Stimulated activated memory B cell treated with anti-CD40 and anti-IgM and Interleukin-4, amounts not matched to agents 10 μg/mL and 1 μg/mL and 100 μg/mL, for 72 hours (primary cell): Measurements from ENCODE around the gene C4orf50.

ENCODE experiments used
- ATAC-seq: fragments of 150-1000 bp; cut with Tn5 transposase; 2 replicates; pipeline ENCODE4 v1.10.0; 2021
- H3K27ac Mint-ChIP-seq: one replicate; pipeline ENCODE4 v1.8.0; 2022; ENCODE audit warnings: mild to moderate bottlenecking, mixed read lengths
- H3K27me3 Mint-ChIP-seq: one replicate; pipeline ENCODE4 v1.8.0; 2022; ENCODE audit warnings: mixed read lengths
- H3K36me3 Mint-ChIP-seq: one replicate; pipeline ENCODE4 v1.8.0; 2022; ENCODE audit warnings: mixed read lengths
- H3K4me1 Mint-ChIP-seq: one replicate; pipeline ENCODE4 v1.8.0; 2022; ENCODE audit warnings: mixed read lengths
- H3K4me3 Mint-ChIP-seq: one replicate; pipeline ENCODE4 v1.8.0; 2022; ENCODE audit warnings: mild to moderate bottlenecking, moderate library complexity, mixed read lengths
- H3K9me3 Mint-ChIP-seq: one replicate; pipeline ENCODE4 v1.8.0; 2022; ENCODE audit warnings: mixed read lengths

The C4orf50 gene

GRCh38 chr4:5941601-5942000 lies 76.6 kb downstream of the C4orf50 start:
- Mint-ChIP-seq H3K27me3 (peaks cover 10% of the 10 kb centered on the region), H3K9me3 (peaks cover 6% of the 10 kb centered on the region), H3K36me3 (no peaks in the 10 kb centered on the region), H3K4me1 (no peaks in the 10 kb centered on the region), H3K4me3 (no peak overlapping the region), H3K27ac (no peak overlapping the region)
- ATAC-seq = no peak

GRCh38 chr4:5940470-5941203 lies 77.6 kb downstream of the C4orf50 start:
- H3K4me1 Mint-ChIP-seq = no peaks in the 10 kb centered on the region
- H3K27ac Mint-ChIP-seq = no peak overlapping the region
- H3K4me3 Mint-ChIP-seq = no peak overlapping the region
- H3K36me3 Mint-ChIP-seq = no peaks in the 10 kb centered on the region
- H3K9me3 Mint-ChIP-seq = peaks cover 3% of the 10 kb centered on the region
- ATAC-seq = no peak
- peaks cover 10% of the 10 kb centered on the region for H3K27me3 Mint-ChIP-seq

- no peaks in the 10 kb centered on the region for H3K9me3 Mint-ChIP-seq
- ATAC-seq = no peak
- peaks cover 22% of the 10 kb centered on the region for H3K27me3 Mint-ChIP-seq
- no peaks in the 10 kb centered on the region for H3K4me1 Mint-ChIP-seq
- H3K36me3 Mint-ChIP-seq = no peaks in the 10 kb centered on the region
- H3K4me3 Mint-ChIP-seq = no peak overlapping the region
- H3K27ac Mint-ChIP-seq = no peak overlapping the region
Measured at GRCh38 chr4:5933996-5934831, 84.0 kb downstream of the C4orf50 start.

GRCh38 chr4:5933116-5933515 lies 85.1 kb downstream of the C4orf50 start:
- ATAC-seq = no peak
- Mint-ChIP-seq H3K4me1 (no peaks in the 10 kb centered on the region), H3K4me3 (no peak overlapping the region), H3K9me3 (no peaks in the 10 kb centered on the region), H3K27ac (no peak overlapping the region), H3K27me3 (peaks cover 22% of the 10 kb centered on the region), H3K36me3 (no peaks in the 10 kb centered on the region)

GRCh38 chr4:5932035-5932568 lies 86.1 kb downstream of the C4orf50 start:
- no peak for ATAC-seq
- no peak overlapping the region for H3K27ac Mint-ChIP-seq
- peaks cover 22% of the 10 kb centered on the region for H3K27me3 Mint-ChIP-seq
- no peaks in the 10 kb centered on the region for H3K36me3 Mint-ChIP-seq
- H3K9me3 Mint-ChIP-seq = peaks cover 5% of the 10 kb centered on the region
- no peak overlapping the region for H3K4me3 Mint-ChIP-seq
- no peaks in the 10 kb centered on the region for H3K4me1 Mint-ChIP-seq

GRCh38 chr4:5931526-5931925 lies 86.7 kb downstream of the C4orf50 start:
- H3K9me3 Mint-ChIP-seq = peaks cover 5% of the 10 kb centered on the region
- ATAC-seq = no peak
- no peaks in the 10 kb centered on the region for H3K4me1 Mint-ChIP-seq
- peaks cover 22% of the 10 kb centered on the region for H3K27me3 Mint-ChIP-seq
- no peaks in the 10 kb centered on the region for H3K36me3 Mint-ChIP-seq
- H3K4me3 Mint-ChIP-seq = no peak overlapping the region
- no peak overlapping the region for H3K27ac Mint-ChIP-seq

- H3K27ac Mint-ChIP-seq = no peak overlapping the region
- no peaks in the 10 kb centered on the region for H3K4me1 Mint-ChIP-seq
- ATAC-seq = no peak
- peaks cover 22% of the 10 kb centered on the region for H3K27me3 Mint-ChIP-seq
- H3K9me3 Mint-ChIP-seq = peaks cover 5% of the 10 kb centered on the region
- H3K4me3 Mint-ChIP-seq = no peak overlapping the region
- H3K36me3 Mint-ChIP-seq = no peaks in the 10 kb centered on the region
Measured at GRCh38 chr4:5930876-5931275, 87.4 kb downstream of the C4orf50 start.

GRCh38 chr4:5930456-5930855 lies 87.8 kb downstream of the C4orf50 start:
- peaks cover 22% of the 10 kb centered on the region for H3K27me3 Mint-ChIP-seq
- no peak overlapping the region for H3K4me3 Mint-ChIP-seq
- no peaks in the 10 kb centered on the region for H3K4me1 Mint-ChIP-seq
- no peak overlapping the region for H3K27ac Mint-ChIP-seq
- no peak for ATAC-seq
- H3K9me3 Mint-ChIP-seq = peaks cover 5% of the 10 kb centered on the region
- H3K36me3 Mint-ChIP-seq = no peaks in the 10 kb centered on the region

- no peak overlapping the region for H3K27ac Mint-ChIP-seq
- H3K9me3 Mint-ChIP-seq = peaks cover 5% of the 10 kb centered on the region
- H3K4me3 Mint-ChIP-seq = no peak overlapping the region
- no peak for ATAC-seq
- H3K27me3 Mint-ChIP-seq = peaks cover 10% of the 10 kb centered on the region
- no peaks in the 10 kb centered on the region for H3K36me3 Mint-ChIP-seq
- H3K4me1 Mint-ChIP-seq = no peaks in the 10 kb centered on the region
Measured at GRCh38 chr4:5928844-5929420, 89.3 kb downstream of the C4orf50 start.

- no peak overlapping the region for H3K27ac Mint-ChIP-seq
- H3K36me3 Mint-ChIP-seq = no peaks in the 10 kb centered on the region
- H3K9me3 Mint-ChIP-seq = peaks cover 6% of the 10 kb centered on the region
- H3K27me3 Mint-ChIP-seq = peaks cover 8% of the 10 kb centered on the region
- H3K4me3 Mint-ChIP-seq = no peak overlapping the region
- ATAC-seq = no peak
- H3K4me1 Mint-ChIP-seq = no peaks in the 10 kb centered on the region
Measured at GRCh38 chr4:5928274-5928673, 90.0 kb downstream of the C4orf50 start.

GRCh38 chr4:5927747-5928146 lies 90.5 kb downstream of the C4orf50 start:
- ATAC-seq = peak; percentile 25
- H3K4me1 Mint-ChIP-seq = no peaks in the 10 kb centered on the region
- H3K9me3 Mint-ChIP-seq = peaks cover 10% of the 10 kb centered on the region
- no peaks in the 10 kb centered on the region for H3K36me3 Mint-ChIP-seq
- H3K27me3 Mint-ChIP-seq = peaks cover 9% of the 10 kb centered on the region
- no peak overlapping the region for H3K4me3 Mint-ChIP-seq
- no peak overlapping the region for H3K27ac Mint-ChIP-seq

GRCh38 chr4:5927116-5927515 lies 91.1 kb downstream of the C4orf50 start:
- Mint-ChIP-seq H3K4me3 (no peak overlapping the region), H3K9me3 (peaks cover 11% of the 10 kb centered on the region), H3K27ac (no peak overlapping the region), H3K27me3 (peaks cover 9% of the 10 kb centered on the region), H3K36me3 (no peaks in the 10 kb centered on the region), H3K4me1 (no peaks in the 10 kb centered on the region)
- no peak for ATAC-seq

- peaks cover 11% of the 10 kb centered on the region for H3K9me3 Mint-ChIP-seq
- no peak for ATAC-seq
- peaks cover 10% of the 10 kb centered on the region for H3K27me3 Mint-ChIP-seq
- no peaks in the 10 kb centered on the region for H3K4me1 Mint-ChIP-seq
- no peak overlapping the region for H3K27ac Mint-ChIP-seq
- H3K36me3 Mint-ChIP-seq = no peaks in the 10 kb centered on the region
- H3K4me3 Mint-ChIP-seq = no peak overlapping the region
Measured at GRCh38 chr4:5926598-5926997, 91.6 kb downstream of the C4orf50 start.

- Mint-ChIP-seq H3K27ac (no peak overlapping the region), H3K36me3 (no peaks in the 10 kb centered on the region), H3K4me3 (no peak overlapping the region), H3K27me3 (peaks cover 18% of the 10 kb centered on the region), H3K9me3 (peaks cover 11% of the 10 kb centered on the region), H3K4me1 (no peaks in the 10 kb centered on the region)
- ATAC-seq = no peak
Measured at GRCh38 chr4:5925419-5926200, 92.6 kb downstream of the C4orf50 start.
